Cortex of kidney (tissue), 1 donor: Measurements from ENCODE around the gene RBM19.

Experiments used
- DNase-seq: peaks from one replicate; lab custom pipeline; 2025; lab: John Stamatoyannopoulos, UW

RBM19 gene

GRCh38 chr12:113958108-113958507 is 8.0 kb downstream of the RBM19 start:
- no peak for DNase-seq

DNA sequence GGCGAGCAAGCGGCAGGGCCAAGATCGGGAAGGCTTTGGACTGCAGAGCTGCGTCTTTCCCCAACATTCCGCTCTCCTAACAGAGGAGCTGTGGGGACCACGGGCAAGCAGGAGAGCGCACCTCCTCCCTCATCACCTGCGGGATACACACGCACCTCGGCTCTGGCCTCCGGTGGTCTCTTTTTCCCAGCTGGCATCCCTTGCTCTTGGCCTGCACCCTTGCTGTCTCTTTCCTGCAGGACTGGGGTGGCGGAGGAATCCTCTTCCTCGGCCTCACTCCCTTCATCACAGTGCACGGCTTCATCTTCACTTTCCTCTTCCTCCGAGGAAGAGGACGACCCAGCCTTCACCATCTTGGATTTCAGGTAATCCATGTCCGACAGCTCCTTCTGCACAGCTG is 8.5 kb downstream of the RBM19 start:
- DNase-seq: no peak

GRCh38 chr12:113955109-113955970 is 10.8 kb downstream of the RBM19 start:
- no peak for DNase-seq

DNA sequence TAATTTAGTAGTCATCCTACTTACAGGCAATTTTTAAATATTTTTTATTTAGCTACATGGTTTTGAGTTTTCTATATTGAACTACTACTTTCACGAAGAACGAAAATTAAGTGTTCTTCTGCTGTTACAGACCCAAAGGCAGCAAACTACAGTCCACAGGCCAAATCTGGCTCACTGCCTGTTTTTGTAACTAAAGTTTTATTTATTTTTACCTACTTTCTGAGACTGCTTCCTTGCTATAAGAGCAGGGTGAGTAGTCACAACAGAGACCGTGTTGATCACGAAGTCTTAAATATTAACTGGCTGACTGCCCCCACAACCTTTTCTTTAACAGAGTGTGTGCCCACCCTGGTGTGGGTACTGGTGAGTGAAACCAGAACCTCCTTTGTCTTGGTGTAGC is 11.6 kb downstream of the RBM19 start:
- DNase-seq: no peak

GRCh38 chr12:113950873-113951272 is 15.3 kb downstream of the RBM19 start:
- no peak for DNase-seq

GRCh38 chr12:113949321-113950305 is 16.5 kb downstream of the RBM19 start:
- no peak for DNase-seq

- no peak for DNase-seq
These were observed 17.8 kb downstream of the RBM19 start for GRCh38 chr12:113948151-113948914.

DNA sequence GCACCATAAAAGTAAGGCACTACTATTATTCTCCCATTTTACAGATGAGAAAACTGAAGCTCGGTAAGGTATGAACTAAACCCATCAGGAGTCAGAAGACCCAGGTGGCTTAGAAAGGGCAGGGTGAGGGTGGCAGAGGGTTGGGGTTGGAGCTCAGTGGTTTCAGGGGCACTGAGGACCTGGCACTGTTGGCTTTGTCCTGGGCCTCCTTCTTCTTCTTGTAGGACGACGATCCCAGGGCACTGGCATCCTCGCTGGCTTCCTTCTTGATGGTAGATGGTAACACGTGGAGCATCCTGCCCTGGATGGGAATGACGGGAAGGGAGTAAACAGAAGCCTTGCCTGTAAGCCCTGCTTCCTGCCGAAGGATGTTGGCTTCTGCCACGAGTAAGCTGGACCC is 19.9 kb downstream of the RBM19 start:
- DNase-seq: no peak

- no peak for DNase-seq
These were observed 20.7 kb downstream of the RBM19 start for GRCh38 chr12:113945174-113946173.

GRCh38 chr12:113942209-113942608 is 23.9 kb downstream of the RBM19 start:
- DNase-seq: no peak

- DNase-seq: no peak
These were observed 25.0 kb downstream of the RBM19 start for GRCh38 chr12:113941208-113941486.

DNA sequence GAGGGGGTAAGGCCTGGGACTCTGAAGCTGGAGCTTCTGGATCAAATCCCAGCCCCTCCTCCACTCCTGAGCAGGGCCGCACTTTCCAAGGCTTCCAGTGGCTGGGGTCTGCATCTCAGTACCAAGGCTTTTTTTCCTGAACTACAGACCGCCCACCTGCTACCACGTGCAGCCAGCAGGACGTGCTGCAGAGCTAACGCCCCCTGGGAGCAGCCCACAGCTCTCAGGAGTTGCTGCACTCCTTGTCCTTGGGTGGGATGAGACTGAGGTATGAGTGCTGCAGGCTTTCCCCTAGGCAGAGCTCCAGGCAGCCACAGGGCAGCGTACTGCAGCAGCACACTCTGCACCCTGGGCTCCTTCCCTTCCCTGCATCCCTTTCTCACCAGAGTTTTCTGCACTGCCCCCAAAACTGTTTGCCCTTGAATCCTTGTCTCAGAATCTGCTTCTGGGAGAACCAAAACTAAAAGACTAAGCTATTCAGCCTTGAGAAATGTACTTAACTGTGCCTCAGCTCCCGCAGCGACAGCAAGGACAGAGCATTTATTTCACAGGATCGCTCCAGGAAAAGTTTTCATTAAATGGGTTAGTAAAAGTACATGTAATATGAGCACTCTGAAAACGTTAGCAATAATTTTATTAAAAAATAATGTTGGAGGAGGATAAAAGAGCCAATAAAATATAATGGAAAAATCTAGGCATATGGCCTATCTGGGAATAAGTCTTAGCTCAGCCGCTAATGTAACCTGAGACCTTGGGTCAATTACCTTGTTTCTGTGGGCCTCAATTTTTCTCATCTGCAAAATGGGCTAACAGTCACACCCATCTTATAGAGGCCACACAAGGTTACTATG is 25.5 kb downstream of the RBM19 start:
- no peak for DNase-seq

DNA sequence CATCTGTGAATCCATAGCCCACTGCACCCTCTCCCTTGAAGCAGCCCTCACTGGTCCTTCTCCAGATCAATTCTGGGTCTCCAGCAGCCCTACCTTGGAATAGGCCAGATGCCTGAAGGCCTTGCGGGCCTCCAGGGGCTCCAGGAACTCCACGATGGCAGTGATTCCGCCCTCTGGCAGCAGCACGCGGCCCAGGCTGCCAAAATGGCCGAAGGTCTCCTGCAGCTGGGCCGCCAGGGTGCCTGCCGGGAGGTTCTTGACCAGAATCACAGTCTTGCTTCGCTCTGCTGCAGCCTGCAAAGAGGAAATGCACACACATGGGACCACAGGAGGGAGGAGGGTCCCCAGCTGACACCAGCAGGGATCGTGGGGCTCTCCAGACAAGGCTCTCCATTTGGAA is 26.3 kb downstream of the RBM19 start:
- no peak for DNase-seq

DNA sequence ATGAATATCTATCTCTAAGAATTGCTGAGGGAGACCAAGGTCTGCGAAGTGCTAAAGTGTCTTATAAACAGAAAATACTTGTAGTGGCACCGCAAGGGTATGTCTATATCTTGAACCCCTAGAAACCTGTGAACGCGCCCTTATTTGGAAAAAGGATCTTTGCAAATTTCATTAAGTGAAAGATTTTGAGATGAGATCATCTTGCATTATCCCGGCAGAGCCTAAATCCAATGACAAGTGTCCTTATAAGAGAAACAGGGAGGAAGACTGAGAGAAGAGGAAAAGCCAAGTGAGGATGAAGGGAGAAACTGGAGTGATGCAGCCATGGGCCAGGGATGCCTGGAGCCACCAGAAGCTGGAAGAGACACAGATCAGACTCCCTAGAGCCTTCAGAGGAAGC is 27.7 kb downstream of the RBM19 start:
- no peak for DNase-seq

DNA sequence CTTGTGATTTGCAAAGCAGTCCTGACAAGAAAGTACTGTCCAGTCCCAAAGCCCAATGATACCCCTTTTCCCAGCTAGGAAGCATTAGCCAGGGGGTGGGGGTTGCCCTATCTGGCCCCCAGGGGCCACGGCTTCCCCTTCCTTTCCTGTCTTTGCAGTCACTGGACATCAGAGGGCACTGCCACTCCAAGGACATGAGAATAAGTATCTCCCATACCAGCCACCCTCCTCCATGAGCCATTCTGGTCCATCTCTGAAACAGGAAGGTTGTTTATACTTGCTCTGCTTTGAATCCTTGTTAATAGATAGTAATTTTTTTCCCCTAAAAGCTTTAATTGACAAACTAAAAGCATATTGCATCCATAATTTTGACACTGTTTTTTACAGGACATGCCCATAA is 29.7 kb downstream of the RBM19 start:
- no peak for DNase-seq

GRCh38 chr12:113935459-113935858 is 30.7 kb downstream of the RBM19 start:
- no peak for DNase-seq

DNA sequence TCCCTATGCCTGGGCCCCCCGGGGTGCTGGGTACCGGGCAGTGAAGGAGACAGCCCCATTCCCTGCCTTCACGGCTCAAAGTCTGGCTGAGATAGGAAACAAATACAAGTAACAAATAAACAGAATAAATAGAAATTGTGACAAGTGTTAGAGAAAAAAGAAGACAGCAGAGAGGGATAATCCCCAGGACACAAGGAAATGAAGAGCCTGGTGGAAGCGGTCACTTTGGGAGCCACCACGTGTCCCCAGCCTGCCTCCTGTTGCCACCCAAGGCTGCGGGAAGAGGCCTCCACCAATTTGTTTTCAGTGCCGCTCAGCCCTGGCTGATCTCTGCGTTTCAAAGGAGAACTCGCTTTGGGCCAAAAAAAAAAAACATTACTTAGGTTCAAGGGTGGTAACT is 31.2 kb downstream of the RBM19 start:
- DNase-seq: no peak

DNA sequence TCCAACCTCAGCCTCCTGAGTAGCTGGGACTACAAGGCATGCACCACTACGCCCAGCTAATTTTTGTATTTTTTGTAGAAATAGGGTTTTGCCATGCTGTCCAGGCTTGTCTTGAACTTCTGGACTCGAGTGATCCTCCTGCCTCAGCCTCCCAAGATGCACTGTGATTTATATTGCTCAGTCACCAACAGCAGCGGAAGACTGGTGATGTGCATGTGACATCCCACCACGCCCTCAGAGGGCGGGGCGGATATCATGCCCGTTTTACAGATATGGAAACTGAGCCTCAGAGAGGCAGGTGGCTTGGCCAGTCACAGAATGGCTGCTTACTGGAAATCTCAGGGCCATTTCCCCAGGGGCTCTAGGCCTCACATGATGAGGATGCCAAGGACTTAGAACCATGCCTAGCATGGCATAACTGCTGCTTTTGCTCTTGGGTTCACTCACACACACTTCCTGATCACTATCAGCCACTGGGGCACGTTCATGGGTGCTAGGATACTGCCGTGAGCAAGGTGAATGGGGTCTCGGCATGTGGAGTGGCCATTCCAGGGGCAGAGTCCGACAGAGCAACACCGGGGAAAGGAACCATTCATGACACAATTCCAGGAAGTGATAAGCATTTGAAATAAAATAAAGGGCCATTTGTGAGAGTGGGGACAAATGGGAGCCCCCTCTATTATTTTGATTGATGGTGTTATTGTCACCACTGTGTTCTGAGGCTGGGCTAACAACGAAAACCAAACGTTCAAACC is 31.9 kb downstream of the RBM19 start:
- DNase-seq: no peak

- DNase-seq: no peak
These were observed 32.8 kb downstream of the RBM19 start for GRCh38 chr12:113933201-113933786.
